Esophagus muscularis mucosa (tissue), 4 donors: Measurements from ENCODE around the gene DCLRE1C. TPM values are rescaled to one million over a fixed set of nuclear protein-coding genes. Genes with fewer than 3 reads are reported as not detected.
"Not testable (repeated sequence)": the region's sequence is repeated elsewhere in the genome, so short reads cannot be mapped to it uniquely, and the experiment has no call there.

Experiments
- DNase-seq: peaks from one replicate; pipeline ENCODE4 v3.0.0-alpha.2; 2017; ENCODE audit errors: extremely low spot score
- H3K27ac ChIP-seq, 4 donors: fragments of 200-600 bp; sonication (generic); replicated peaks in 1 of 4; 1 replicate in 3 of 4; 2 replicates in 1 of 4; pipeline ENCODE4 v1.5.1; 2016 to 2019; ENCODE audit warnings: mild to moderate bottlenecking in 1 of 4
- H3K27me3 ChIP-seq, 4 donors: fragments of 200-600 bp; sonication (generic); one replicate each; pipeline versions ENCODE4 v1.5.1 to v1.6.0; 2016 to 2019
- H3K36me3 ChIP-seq, 4 donors: fragments of 200-600 bp; sonication (generic); one replicate each; pipeline ENCODE4 v1.5.1; 2016 to 2019
- H3K4me1 ChIP-seq, 4 donors: fragments of 200-600 bp; sonication (generic); one replicate each; pipeline ENCODE4 v1.5.1; 2016 to 2019
- H3K4me3 ChIP-seq, 4 donors: fragments of 200-600 bp; sonication (generic); 1 replicate in 2 of 4; 2 replicates in 2 of 4; pipeline ENCODE4 v1.5.1; 2016 to 2019; ENCODE audit warnings: mild to moderate bottlenecking in 4 of 4, moderate library complexity in 1 of 4
- H3K9me3 ChIP-seq, 4 donors: fragments of 200-600 bp; sonication (generic); 1 replicate in 3 of 4; 2 replicates in 1 of 4; pipeline ENCODE4 v1.5.1; 2016 to 2019
- CTCF ChIP-seq, 3 experiments: fragments of 200-600 bp in 2 of 3; fragments of 450-650 bp in 1 of 3; sonication (generic) in 2 of 3; IDR thresholded peaks; one replicate each; pipeline ENCODE4 v1.5.1; 2017 to 2019; ENCODE audit warnings: antibody characterized with exemption in 3 of 3, mild to moderate bottlenecking in 2 of 3, moderate library complexity in 1 of 3
- EP300 ChIP-seq: sonication (generic); formaldehyde crosslinking; IDR thresholded peaks from one replicate; pipeline ENCODE4 v1.6.1; 2017; ENCODE audit warnings: antibody characterized with exemption
- POLR2A ChIP-seq: fragments of 450-650 bp; IDR thresholded peaks from one replicate; pipeline ENCODE4 v1.6.1; 2017; ENCODE audit warnings: antibody characterized with exemption, moderate library complexity, mild to moderate bottlenecking, low read depth
- POLR2AphosphoS5 ChIP-seq, 2 donors: sonication (generic); formaldehyde crosslinking; IDR thresholded peaks; one replicate each; pipeline ENCODE4 v1.6.1; 2017; ENCODE audit warnings: antibody characterized with exemption in 2 of 2
- WGBS: methylation state at CpG from one replicate; pipeline ENCODE4 v1.1.5; 2018; 5-methylcytosine and 5-hydroxymethylcytosine counted together
- intact Hi-C: fragments of 100-400 bp; cut with DNase I; formaldehyde crosslinking; loops from one replicate; pipeline ENCODE4 v1.15.1; 2023
- total RNA-seq, 4 donors: library from RNA; depleted of rRNA; stranded (reverse); fragments of >200 nt; gene quantifications; one replicate each; pipeline versions ENCODE4 v1.1.0 to v1.2.1, GENCODE V29; 2016

Gene DCLRE1C
- total RNA-seq, 4 donors from 2014 or later, result 6.6 to 12.8 (median 10.6) TPM

GRCh38 chr10:14910953-14911352 is 42.9 kb downstream of the DCLRE1C start:
- Histone ChIP-seq H3K27ac (no peak overlapping the region), H3K4me3 (no peak overlapping the region), H3K4me1 (no peaks in the 10 kb centered on the region), H3K9me3 (peaks cover 0 to 2% (median 0%) of the 10 kb centered on the region in 4 donors), H3K27me3 (no peaks in the 10 kb centered on the region), H3K36me3 (peaks cover 19 to 74% (median 42%) of the 10 kb centered on the region in 4 donors)
- intact Hi-C loops, result no loop called here
- TF ChIP-seq CTCF (IDR thresholded peaks at IDR 0.05), result no peak
- no peak for TF ChIP-seq POLR2AphosphoS5 (IDR thresholded peaks at IDR 0.05)
- no peak for TF ChIP-seq POLR2A
- TF ChIP-seq EP300, result no peak
- DNase-seq, result no peak
- WGBS, result 94% methylated on average over 4 of the region's 4 CpGs

- Histone ChIP-seq H3K4me1 (no peaks in the 10 kb centered on the region), H3K4me3 (no peak overlapping the region), H3K27me3 (no peaks in the 10 kb centered on the region), H3K36me3 (peaks cover 14 to 65% (median 40%) of the 10 kb centered on the region in 4 donors), H3K9me3 (no peaks in the 10 kb centered on the region), H3K27ac (no peak overlapping the region)
- no peak for DNase-seq
- WGBS, result 95% methylated on average over 2 of the region's 2 CpGs
- intact Hi-C loops, result no loop called here
- TF ChIP-seq POLR2AphosphoS5 (IDR thresholded peaks at IDR 0.05) (no peak), CTCF (IDR thresholded peaks at IDR 0.05) (no peak), EP300 (no peak), POLR2A (no peak)
Measured at GRCh38 chr10:14909101-14909500, 44.8 kb downstream of the DCLRE1C start.

- DNase-seq, H3K4me3 ChIP-seq, H3K27ac ChIP-seq, H3K27me3 ChIP-seq, H3K9me3 ChIP-seq, intact Hi-C loops, H3K4me1 ChIP-seq: not testable (repeated sequence)
- 94% methylated on average over 4 of the region's 4 CpGs for whole genome bisulfite sequencing
- H3K36me3 ChIP-seq, result peaks cover 9 to 58% (median 33%) of the 10 kb centered on the region in 4 donors
Measured at GRCh38 chr10:14907591-14907990, 46.3 kb downstream of the DCLRE1C start.

- no peak overlapping the region for H3K27ac ChIP-seq
- TF ChIP-seq POLR2AphosphoS5 (IDR thresholded peaks at IDR 0.05), result no peak
- TF ChIP-seq EP300, result no peak
- TF ChIP-seq POLR2A, result no peak
- TF ChIP-seq CTCF (IDR thresholded peaks at IDR 0.05), result no peak
- no peak for DNase-seq
- WGBS, result 89% methylated on average over 2 of the region's 2 CpGs
- no peaks in the 10 kb centered on the region for H3K4me1 ChIP-seq
- H3K4me3 ChIP-seq, result no peak overlapping the region
- intact Hi-C loops, result no loop called here
- no peaks in the 10 kb centered on the region for H3K9me3 ChIP-seq
- no peaks in the 10 kb centered on the region for H3K27me3 ChIP-seq
- H3K36me3 ChIP-seq, result peaks cover 9 to 50% (median 30%) of the 10 kb centered on the region in 4 donors
Measured at GRCh38 chr10:14906765-14907164, 47.1 kb downstream of the DCLRE1C start.

- Histone ChIP-seq H3K4me1 (no peaks in the 10 kb centered on the region), H3K9me3 (no peaks in the 10 kb centered on the region), H3K36me3 (peaks cover 9 to 51% (median 28%) of the 10 kb centered on the region in 4 donors), H3K27me3 (no peaks in the 10 kb centered on the region), H3K4me3 (no peak overlapping the region), H3K27ac (no peak overlapping the region)
- 89% methylated on average over 2 of the region's 2 CpGs for WGBS
- TF ChIP-seq EP300 (no peak), POLR2A (no peak), POLR2AphosphoS5 (IDR thresholded peaks at IDR 0.05) (no peak), CTCF (IDR thresholded peaks at IDR 0.05) (no peak)
- intact Hi-C loops, result no loop called here
- no peak for DNase-seq
Measured at GRCh38 chr10:14905890-14906289, 48.0 kb downstream of the DCLRE1C start.
